K562 (cell line): ENCODE results near the gene CLNK. TPM values are rescaled to one million over a fixed set of nuclear protein-coding genes. Genes with fewer than 3 reads are reported as not detected.

Experiments
- AFF4 ChIP-seq: sonication (generic); formaldehyde crosslinking; IDR thresholded peaks from 2 replicates; pipeline ENCODE4 v1.8.0; 2023; ENCODE audit warnings: mild to moderate bottlenecking, missing genetic modification reagents
- CTCF ChIP-seq, 3 experiments: IDR thresholded peaks in 2 of 3; conservative IDR thresholded peaks in 1 of 3; 2 replicates each; pipeline ENCODE4 v1.5.1; 2011 to 2012; ENCODE audit warnings: low read length in 3 of 3, mild to moderate bottlenecking in 3 of 3, control low read depth in 2 of 3, improper control_type of control experiment in 1 of 3, inconsistent platforms in 1 of 3, low read depth in 1 of 3, mixed read lengths in 1 of 3, moderate library complexity in 1 of 3; ENCODE audit not compliant: insufficient read depth in 2 of 3
- ILK ChIP-seq: fragments of 450-650 bp; IDR thresholded peaks from 2 replicates; pipeline ENCODE4 v1.6.1; 2016; ENCODE audit warnings: missing genetic modification characterization, low read depth, mild to moderate bottlenecking, missing compliant biosample characterization, moderate library complexity, borderline replicate concordance
- LEF1 ChIP-seq: fragments of 450-650 bp; IDR thresholded peaks from 2 replicates; pipeline ENCODE4 v1.6.1; 2016; ENCODE audit warnings: mild to moderate bottlenecking
- PREB ChIP-seq: sonication (generic); formaldehyde crosslinking; IDR thresholded peaks from 2 replicates; pipeline ENCODE4 v1.8.1; 2023; ENCODE audit warnings: mild to moderate bottlenecking, missing genetic modification reagents
- RAD51 ChIP-seq: fragments of 450-650 bp; IDR thresholded peaks from 2 replicates; pipeline ENCODE4 v1.7.1; 2016; ENCODE audit warnings: low read depth, mild to moderate bottlenecking, borderline replicate concordance
- STAT6 ChIP-seq: sonication (generic); formaldehyde crosslinking; IDR thresholded peaks from 2 replicates; pipeline ENCODE4 v1.8.1; 2023; ENCODE audit warnings: mild to moderate bottlenecking, missing genetic modification reagents
- ZNF324 ChIP-seq: fragments of 250-450 bp; sonication (Bioruptor Pico); IDR thresholded peaks from 2 replicates; pipeline ENCODE4 v1.4.0; 2020; ENCODE audit warnings: mild to moderate bottlenecking
- polyA plus RNA-seq, 8 experiments: library from polyadenylated mRNA; depleted of rRNA in 4 of 8; stranded (reverse) in 5 of 8; unstranded in 3 of 8; fragments of >200 nt; fragmentation: Nextera tagmentation in 2 of 8; fragmentation: Illumina TruSeq in 1 of 8; extraction: Ambion mirVana in 2 of 8; extraction: Trizol in 1 of 8; gene quantifications; 2 replicates each; pipeline versions ENCODE4 v1.2.1 to v1.2.3, GENCODE V29; 2011 to 2014; ENCODE audit warnings: inconsistent platforms in 1 of 8, missing spikeins in 1 of 8
- total RNA-seq, 7 experiments: library from RNA; depleted of rRNA in 6 of 7; stranded (reverse); fragments of >200 nt in 6 of 7; fragmentation: Illumina TruSeq in 2 of 7; extraction: Trizol in 2 of 7; gene quantifications; 2 replicates each; pipeline versions ENCODE4 v1.2.1 to v1.2.3, GENCODE V29; 2011 to 2021; ENCODE audit warnings: low replicate concordance in 1 of 7

The CLNK gene
- total and polyA plus RNA-seq, 9 of the 15 experiments (the other 6 are each of a cell fraction or from before 2014, with no cell fraction given), result not detected

GRCh38 chr4:10509733-10510132 is 174.8 kb downstream of the CLNK start (continued):
- TF ChIP-seq AFF4, result no peak
- TF ChIP-seq STAT6 (CRISPR knock-in tag), result no peak
- TF ChIP-seq ILK (tag), result no peak
- no peak for TF ChIP-seq PREB (CRISPR knock-in tag)
- no peak for TF ChIP-seq ZNF324 (CRISPR knock-in tag)
- TF ChIP-seq RAD51, result peak; percentile 27; the same call in 1 of the 2 replicates
- no peak for TF ChIP-seq LEF1
- peak in 1 of 3 experiments; percentile 26; a peak in 2 of 6 replicates for TF ChIP-seq CTCF (IDR thresholded peaks at IDR 0.05 in 2 of 3, conservative IDR thresholded peaks at IDR 0.05 in 1 of 3; ENCODE audit: insufficient read depth in 2 of 3, low read depth in 1 of 3, low read length in 3 of 3)
- TF ChIP-seq, all 486 proteins: peak for 7
